Dermis blood vessel endothelial cell (primary cell): ENCODE data around the gene SSR4. TPM values are rescaled to one million over a fixed set of nuclear protein-coding genes. Genes with fewer than 3 reads are reported as not detected.

Experiments
- DNase-seq: peaks from one replicate; pipeline ENCODE4 v3.0.0; 2010
- total RNA-seq: library from RNA; depleted of rRNA; stranded (reverse); fragments of >200 nt; gene quantifications from 2 replicates; pipeline ENCODE4 v1.2.3, GENCODE V29; 2014

The SSR4 gene
- total RNA-seq, 1 donor from 2014 or later = 143 TPM

DNA sequence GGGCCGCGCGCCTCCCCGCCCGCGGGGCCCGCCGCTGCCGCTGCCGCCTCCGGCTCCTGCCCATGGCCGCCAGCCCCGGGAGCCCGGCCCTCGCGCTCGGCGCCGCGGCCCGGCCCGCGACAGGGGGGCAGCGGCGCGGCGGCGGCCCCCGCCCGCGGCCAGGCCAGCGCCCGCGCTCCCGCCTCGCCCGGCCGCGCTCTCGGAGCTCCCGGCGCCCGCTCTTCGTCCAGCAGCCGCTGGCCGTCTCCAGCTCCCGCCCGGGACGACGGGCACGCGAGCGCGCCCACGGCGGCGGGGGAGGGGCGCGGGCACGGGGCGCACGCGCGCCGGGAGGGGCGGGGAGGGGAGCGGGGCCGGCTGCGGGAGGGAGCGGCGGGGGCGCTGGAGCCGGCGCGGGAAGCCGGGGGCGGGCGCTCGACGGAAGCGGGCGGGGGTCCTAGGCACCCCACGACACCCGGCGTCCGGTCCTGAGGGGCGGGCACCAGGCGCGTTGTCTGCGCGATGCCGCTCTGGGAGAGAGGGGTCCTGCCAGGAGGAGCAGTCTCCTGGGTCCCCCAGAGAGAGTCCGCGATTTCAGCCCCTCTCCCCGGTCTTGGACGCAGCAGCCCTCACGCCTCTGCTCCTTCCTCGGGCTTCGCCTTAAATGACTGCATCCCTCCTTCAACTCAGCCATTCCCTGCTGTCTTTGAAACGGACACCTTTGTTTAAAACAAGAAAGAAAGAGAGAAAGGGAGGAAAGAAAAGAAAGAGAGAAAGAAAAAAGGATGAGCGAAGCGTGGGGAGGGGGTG is 36.4 kb downstream of the SSR4 start:
- DNase-seq = no peak

DNA sequence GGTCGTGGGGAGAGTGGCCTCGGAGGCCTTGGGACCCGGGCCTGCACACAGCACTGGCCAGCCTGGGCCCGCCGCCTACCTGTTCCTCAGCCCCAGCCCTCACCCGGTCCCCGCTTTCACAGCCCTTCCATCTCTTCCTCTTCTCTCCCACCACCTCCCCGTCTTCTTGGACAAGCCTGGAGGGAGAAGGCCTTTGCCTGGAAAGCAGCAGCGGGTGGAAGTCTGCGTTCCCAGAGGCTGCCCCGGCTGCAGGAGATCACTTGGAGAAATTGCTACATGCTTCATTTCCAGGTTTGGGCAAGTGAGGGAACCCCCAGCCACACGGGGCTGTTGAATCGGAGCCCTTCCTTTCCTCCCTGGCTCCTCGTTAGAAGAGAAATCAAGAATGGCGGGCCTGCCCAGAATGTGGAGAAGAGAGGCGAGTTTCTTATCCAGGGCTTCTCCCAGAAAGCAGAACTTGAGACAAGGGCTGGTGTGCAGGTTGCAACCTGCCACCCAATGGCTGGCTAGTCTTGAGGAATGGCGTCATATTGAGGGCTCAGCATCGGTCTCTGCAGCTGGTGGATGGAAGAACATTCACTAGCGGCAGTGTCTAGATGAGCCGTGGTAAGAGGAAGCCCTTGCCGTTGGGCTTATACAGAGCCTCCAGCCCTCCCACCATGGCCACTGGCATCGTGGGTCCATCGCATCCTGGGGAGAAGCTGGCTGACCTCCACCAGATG is 37.1 kb downstream of the SSR4 start:
- DNase-seq = no peak

DNA sequence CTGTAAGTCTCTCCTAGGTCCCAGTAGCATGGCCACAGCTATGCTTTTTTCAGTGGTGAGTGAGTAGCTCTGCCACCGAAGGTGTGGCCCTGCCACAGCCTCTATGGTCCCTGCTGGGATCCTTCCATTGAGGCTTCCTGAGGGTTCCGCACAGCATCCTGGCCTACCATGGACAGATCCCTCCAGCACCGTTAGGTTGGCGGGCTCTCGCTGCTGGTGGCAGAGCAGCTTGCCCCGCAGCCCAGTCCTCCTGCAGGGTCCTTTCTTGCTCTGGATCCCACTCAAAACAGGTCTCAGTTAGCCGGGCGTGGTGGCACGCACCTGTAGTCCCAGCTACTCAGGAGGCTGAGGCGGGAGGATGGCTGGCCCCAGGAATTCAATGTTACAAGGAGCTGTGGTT is 38.3 kb downstream of the SSR4 start:
- DNase-seq = no peak

GRCh38 chrX:153836921-153837320 is 42.5 kb downstream of the SSR4 start:
- no peak for DNase-seq

DNA sequence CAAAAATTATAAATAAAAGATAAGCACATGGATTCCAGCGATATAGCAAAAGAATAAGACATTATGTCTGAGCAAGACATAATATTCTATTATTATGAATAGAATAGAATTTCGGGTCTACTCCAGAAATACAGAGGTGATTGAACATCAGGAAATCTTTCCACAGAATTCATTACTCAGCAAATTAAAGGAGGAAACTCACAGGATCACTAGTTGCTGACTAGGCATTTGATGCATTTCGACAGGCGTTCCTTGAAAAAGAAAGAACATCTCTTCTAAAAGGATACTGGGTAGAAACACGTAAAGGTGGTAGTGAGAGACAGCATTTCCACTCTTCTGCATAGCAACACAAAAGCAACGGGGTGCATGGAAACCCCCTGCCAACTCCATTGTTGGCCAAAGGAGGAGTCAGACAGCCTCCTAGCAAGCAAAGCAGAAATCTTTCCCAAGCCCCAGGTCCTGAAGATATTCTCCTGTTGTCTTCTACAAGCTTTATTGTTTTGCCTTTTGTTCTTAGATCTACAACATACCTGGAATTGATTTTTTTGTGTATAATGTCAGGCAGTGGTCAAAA is 50.1 kb downstream of the SSR4 start:
- no peak for DNase-seq

GRCh38 chrX:153845195-153845594 is 50.7 kb downstream of the SSR4 start:
- no peak for DNase-seq

- no peak for DNase-seq
Measured at GRCh38 chrX:153845842-153846241, 51.4 kb downstream of the SSR4 start.

Other genes starting within 250 kb of the SSR4 start
- 27.0 and 42.4 TPM in 2 replicates for gene CCNQ, start 195.5 kb upstream of the SSR4 start, total RNA-seq
- gene DUSP9, start 147.5 kb upstream of the SSR4 start, total RNA-seq = 0.05 and 0.17 TPM in 2 replicates
- gene PNCK, start 120.9 kb upstream of the SSR4 start, total RNA-seq = not detected in 2 replicates
- gene SLC6A8, start 106.7 kb upstream of the SSR4 start, total RNA-seq = 3.3 and 4.6 TPM in 2 replicates
- 303 and 321 TPM in 2 replicates for gene BCAP31, start 70.3 kb upstream of the SSR4 start, total RNA-seq
- 10.0 and 16.6 TPM in 2 replicates for gene ABCD1, start 69.8 kb upstream of the SSR4 start, total RNA-seq
- 5.1 and 14.1 TPM in 2 replicates for gene PLXNB3, start 30.4 kb upstream of the SSR4 start, total RNA-seq
- under 0.01 and 0.05 TPM in 2 replicates for gene SRPK3, start 13.6 kb upstream of the SSR4 start, total RNA-seq
- gene IDH3G, start 293 bp upstream of the SSR4 start, total RNA-seq = 35.1 and 63.9 TPM in 2 replicates
- 0.23 and 0.68 TPM in 2 replicates for gene PDZD4, start 35.9 kb downstream of the SSR4 start, total RNA-seq
- gene L1CAM, start 91.5 kb downstream of the SSR4 start, total RNA-seq = 1.1 and 2.4 TPM in 2 replicates
- 4.7 and 6.3 TPM in 2 replicates for gene AVPR2, start 110.0 kb downstream of the SSR4 start, total RNA-seq
- 16.0 and 27.2 TPM in 2 replicates for gene ARHGAP4, start 131.6 kb downstream of the SSR4 start, total RNA-seq
- 70.6 and 88.2 TPM in 2 replicates for gene NAA10, start 140.4 kb downstream of the SSR4 start, total RNA-seq
- gene RENBP, start 150.0 kb downstream of the SSR4 start, total RNA-seq = 12.1 and 27.4 TPM in 2 replicates
- 15.3 and 48.9 TPM in 2 replicates for gene HCFC1, start 177.2 kb downstream of the SSR4 start, total RNA-seq
- 6.0 and 6.5 TPM in 2 replicates for gene TMEM187, start 178.1 kb downstream of the SSR4 start, total RNA-seq
- gene IRAK1, start 225.2 kb downstream of the SSR4 start, total RNA-seq = 53.8 and 81.9 TPM in 2 replicates